Measurements from ENCODE around the gene CHPF.

Gene CHPF

GRCh38 chr2:219567791-219568361 lies 24.3 kb upstream of the CHPF start:
- no peak for DNase-seq

- DNase-seq: no peak
These were observed 23.5 kb upstream of the CHPF start for GRCh38 chr2:219567131-219567530.

- no peak for DNase-seq
These were observed 23.0 kb upstream of the CHPF start for GRCh38 chr2:219566640-219567039.

- no peak for DNase-seq
These were observed 21.8 kb upstream of the CHPF start for GRCh38 chr2:219565130-219566080.

- no peak for DNase-seq
These were observed 19.8 kb upstream of the CHPF start for GRCh38 chr2:219563271-219563928.

GRCh38 chr2:219562049-219563020 lies 18.7 kb upstream of the CHPF start:
- DNase-seq: no peak

DNA sequence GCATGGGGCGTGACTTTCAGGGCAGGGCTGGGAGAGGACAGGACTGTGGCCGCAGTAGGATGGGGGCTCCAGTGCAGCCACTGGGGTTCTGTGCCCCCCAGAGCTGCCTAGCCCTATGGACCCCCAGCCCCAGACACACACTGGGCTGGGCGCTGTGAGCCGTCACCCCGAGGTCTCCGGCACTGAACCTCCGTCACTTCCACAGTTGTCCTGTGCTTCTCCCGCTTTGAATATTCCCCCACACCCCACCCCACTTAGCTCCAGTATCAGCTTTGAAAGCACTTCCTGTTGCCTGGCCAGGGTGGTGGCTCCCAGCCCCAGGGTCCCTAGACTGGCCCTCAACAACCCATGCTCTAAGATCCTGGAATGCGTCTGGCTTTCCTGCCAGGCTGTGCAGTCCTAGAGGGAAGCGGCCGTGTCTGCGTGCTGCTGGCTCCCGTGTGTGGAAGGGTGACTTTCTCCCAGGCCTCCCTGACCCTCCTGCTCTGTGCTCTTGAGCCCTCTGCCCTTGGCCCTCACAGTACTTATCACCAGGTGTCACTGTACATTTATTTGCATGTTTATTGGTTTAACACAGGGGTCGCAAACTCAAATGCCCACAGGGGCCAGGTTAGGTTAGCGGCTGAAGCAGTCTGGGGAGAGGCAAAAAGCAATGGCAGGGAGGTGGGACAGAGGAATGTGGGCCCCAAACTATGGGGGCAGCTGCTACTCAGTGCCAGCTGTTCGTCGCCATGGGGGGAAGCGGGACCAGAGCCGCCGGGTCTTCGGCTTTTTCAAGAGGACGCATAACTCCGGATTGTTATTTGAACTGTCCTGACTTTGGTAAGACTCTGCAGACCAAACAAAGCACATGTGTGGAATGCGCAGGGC lies 17.8 kb upstream of the CHPF start:
- no peak for DNase-seq

GRCh38 chr2:219560893-219561178 lies 17.2 kb upstream of the CHPF start:
- no peak for DNase-seq

DNA sequence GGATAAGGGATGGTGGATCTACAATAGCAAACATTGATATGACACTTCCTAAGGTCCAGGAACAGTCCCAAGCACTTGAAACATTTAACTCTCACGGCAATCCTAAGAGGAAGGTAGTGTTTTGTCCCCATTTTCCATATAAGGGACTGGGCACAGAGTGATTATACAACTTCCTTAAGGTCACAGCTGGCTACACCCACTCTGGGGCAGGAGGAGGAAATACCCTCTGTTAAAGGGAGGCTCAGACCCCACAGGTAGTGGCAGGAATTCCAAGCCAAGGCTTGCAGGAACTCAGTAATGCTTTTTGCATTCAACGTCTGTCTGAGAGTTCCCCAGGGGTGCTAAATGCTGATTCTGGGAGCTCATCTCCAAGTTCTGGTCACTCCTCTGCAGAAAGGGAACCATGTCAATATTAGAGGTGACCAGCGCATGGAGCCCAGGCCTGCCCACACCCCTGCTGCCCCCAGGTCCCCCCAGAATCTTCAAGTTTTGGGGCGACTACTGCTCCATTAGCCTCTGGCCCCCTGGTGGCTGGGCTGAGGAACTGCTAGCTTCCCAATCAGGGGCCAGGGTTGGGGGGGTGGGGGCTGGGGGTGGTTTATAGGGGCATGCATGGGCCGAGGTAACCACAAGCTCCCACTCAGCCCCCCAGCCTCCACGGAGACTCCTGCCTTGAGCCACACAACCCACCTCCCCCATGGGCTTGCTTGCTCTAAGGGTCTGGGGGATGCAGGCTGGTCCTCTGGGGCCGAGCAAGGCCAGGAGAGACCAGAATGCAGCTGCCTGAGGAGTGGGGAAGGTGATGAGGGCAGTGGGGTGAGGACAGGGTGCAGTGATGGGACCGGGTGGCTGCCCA lies 16.7 kb upstream of the CHPF start:
- DNase-seq: no peak

DNA sequence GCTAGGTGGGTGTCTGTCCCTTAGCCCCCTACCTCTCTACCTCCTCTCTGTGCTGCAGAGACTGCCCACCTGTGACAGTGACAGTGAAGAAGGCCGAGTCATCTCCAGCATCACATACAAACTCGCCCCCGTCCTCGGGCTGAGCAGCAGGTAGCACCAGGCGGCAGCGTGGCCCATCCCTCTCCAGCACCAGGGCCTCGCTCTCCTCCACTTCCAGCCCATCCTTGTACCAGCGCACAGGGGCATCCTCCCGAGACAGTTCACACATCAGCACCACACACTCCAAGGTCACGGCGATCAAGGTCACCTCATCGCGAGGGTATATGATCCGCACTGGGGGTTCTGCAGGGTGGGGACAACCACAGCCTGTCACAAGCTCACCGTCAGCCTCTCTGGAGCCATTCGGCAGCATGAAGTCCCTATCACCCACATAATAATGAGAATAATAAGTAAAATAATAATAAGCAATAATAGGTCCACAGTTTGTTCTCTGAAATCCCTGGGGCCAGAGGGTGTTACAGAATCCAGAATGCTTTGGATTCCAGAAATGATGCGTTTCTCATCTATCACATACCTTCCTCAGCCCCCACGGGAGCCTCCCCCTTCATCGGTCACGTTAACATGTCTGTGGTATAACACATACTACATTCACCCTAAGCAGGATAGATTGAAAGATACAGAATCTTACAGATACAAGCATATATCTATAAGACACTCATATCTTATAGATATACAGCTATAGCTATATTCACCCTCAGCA lies 15.7 kb upstream of the CHPF start:
- no peak for DNase-seq

- no peak for DNase-seq
These were observed 14.5 kb upstream of the CHPF start for GRCh38 chr2:219557791-219558785.

- DNase-seq: no peak
These were observed 13.7 kb upstream of the CHPF start for GRCh38 chr2:219557320-219557719.

DNA sequence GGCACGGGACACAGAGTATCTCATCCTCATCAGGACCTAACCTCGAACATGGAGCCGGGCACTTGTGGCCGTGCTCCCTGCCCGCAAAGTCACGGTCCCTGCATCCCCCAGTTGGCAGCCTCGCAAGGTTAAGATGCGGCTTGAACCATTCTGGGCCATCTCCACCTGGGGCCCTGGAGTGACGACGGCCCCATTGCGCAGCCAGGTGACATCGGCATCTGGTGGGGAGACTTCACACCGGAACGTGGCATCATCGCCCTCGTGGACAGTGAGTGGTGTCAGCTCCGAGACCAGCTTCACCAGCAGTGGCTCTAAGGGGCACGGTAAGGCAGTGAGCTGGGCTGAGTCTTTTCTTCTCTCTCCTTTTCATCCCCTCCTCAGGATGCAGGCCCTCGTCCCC lies 12.8 kb upstream of the CHPF start:
- no peak for DNase-seq

- no peak for DNase-seq
These were observed 12.3 kb upstream of the CHPF start for GRCh38 chr2:219555956-219556355.

GRCh38 chr2:219554350-219554749 lies 10.7 kb upstream of the CHPF start:
- DNase-seq: no peak

DNA sequence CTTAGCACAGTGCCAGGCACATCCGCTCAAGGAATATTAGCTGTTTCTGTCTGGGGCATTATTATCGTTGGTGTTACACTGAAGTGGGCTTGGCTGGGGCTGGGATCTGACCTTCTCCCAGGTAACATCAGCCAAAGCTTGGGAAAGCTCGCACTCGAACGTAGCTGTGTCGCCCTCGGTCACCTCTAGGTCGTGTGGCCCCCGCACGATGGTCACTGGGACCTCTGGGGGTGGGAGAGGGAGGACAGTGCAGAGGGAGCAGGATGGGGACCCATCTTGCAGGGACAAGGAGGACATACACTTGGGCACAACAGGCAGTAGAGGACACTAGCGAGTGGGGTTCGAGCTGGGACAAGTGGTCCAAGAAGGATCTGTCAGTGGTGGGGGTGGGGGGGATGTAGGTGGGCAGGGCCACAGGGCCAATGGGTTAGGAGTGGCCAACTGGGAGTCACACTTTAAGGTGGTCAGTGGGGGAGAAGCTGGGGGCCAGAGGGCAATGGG lies 9.9 kb upstream of the CHPF start:
- no peak for DNase-seq

DNA sequence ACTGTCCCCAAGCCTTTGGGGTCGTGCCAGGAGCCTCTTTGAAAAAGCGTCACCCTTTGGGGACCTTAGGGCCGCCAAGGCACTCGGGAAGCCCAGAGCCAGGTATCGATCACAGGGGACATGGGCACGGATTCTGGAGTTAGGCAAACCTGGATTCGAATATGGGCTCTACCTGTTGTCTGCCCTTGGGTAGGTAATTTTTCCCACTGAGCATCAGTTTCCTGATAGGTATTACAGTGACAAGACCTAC lies 9.5 kb upstream of the CHPF start:
- DNase-seq: no peak

- DNase-seq: peak; percentile 71
These were observed 9.0 kb upstream of the CHPF start for GRCh38 chr2:219552382-219553167.
